DMS79 (cell line): Measurements from ENCODE around the gene MEPCE.
"Not testable (repeated sequence)": the region's sequence is repeated elsewhere in the genome, so short reads cannot be mapped to it uniquely, and the experiment has no call there.

Experiments used
- DNase-seq: peaks from one replicate; lab custom pipeline; 2025; lab: John Stamatoyannopoulos, UW

The MEPCE gene

DNA sequence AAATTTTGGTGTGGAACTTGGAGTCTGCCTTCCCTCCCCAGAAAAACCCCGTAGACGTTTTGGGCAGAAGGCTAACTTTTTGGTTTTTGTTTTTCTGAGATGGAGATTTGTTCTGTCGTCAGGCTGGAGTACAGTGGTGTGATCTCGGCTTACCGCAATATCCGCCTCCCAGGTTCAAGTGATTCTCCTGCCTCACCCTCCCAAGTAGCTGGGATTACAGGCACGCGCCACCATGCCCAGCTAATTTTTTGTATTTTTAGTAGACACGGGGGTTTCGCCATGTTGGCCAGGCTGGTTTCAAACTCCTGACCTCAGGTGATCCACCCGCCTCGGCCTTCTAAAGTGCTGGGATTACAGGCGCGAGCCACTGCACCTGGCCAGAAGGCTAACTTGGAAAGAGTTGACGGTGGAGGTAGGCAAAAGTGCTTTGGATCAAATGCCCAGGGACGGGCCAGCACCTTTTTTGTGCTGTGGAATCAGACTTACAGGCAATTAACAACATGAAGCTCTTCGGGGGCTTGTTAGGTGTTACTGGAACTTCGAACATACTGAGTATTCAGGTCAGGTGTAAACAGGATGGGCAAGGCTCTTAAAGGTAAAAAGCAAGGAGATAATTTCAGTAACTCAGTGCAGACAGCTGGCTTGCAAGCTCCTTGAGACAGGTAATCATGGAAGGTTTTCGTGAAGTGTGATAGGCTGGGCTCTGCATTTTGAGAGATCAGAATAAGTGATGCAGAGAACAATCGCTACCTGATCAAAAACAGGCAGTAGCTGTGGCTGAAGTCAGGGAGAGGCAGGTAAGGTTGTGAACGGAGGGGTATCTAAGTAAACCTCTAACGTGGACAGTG is 4.9 kb downstream of the MEPCE start:
- no peak for DNase-seq

DNA sequence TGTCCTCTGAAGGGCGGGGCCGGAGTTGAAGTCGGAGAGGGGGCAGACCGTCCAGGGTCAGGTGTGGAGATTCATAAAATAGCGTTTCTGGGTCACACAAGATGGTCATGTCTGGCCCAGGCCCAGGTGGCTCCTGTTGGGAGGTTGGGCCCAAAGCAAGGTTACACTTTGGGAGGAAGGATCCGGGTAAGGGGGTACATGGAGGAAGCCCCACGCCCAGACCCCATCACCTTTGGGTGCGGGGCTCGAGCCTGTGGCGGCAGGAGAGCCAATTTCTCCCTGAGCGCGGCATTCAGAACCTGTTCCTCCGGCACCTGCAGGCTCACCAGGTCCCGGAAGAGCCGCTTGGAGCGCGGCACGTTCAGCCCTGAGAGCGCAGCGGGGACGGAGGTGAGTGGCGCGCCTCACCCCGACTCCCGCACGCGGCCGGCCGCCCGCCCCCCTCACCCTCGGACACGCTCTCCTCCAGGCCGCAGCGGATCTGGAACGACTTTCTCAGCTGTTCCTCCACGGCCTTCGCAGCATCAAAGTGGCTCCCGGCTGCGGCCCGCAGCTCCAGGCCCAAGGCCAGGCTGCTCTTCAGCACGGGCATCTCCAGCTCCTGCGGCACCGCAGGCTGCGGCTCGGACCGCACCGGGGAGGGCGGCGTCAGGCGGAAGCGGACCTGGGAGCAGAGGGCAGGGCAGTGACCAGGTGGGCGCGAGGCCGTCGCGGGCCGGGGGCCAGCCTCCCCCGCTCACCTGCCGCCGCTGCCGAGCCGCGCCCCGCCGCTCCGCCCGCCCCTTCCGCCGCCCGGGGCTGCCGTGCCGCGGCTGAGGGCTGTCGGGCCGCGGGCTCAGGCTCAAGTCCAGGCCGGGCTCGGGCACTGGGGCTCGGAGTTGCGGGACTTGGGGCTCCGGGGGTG is 6.0 kb downstream of the MEPCE start:
- no peak for DNase-seq

DNA sequence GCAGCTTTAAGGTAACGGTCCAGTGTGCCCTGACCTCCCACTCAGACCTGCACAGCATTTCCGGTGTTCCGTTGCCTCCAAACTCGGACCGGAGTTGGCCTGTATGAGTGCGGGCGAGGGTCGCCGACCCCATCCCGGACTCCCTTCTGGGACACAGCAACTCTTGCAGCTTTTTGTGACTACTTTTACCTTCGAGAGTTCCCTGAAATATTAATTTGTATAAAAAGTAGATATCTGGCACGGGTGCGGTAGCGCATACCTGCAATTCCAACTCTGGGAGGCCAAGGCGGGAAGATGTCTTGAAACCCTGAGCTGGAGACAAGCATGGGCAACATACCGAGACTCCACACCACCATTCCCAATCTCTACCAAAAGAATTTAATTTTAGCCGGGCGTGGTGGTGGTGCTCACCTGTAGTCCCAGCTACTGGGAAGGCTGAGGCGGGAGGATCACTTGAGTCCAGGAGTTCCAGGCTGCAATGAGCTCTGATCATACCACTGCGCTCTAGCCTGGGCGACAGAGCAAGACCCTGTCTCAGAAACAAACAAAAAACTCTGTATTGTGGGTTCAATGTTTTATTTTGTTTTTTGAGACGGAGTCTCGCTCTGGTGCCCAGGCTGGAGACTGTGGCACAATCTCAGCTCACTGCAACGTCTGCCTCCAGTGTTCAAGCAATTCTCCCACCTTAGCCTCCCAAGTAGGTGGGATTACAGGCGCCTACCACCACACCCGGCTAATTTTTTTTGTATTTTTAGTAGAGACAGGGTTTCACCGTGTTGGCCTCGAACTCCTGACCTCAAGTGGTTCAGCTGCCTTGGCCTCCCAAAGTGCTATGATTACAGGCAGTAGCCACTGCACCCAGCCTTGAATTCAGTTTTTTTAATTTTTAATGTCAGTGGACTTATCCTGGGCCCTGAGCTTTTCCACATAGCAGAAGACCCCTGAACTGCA is 7.8 kb downstream of the MEPCE start:
- no peak for DNase-seq

DNA sequence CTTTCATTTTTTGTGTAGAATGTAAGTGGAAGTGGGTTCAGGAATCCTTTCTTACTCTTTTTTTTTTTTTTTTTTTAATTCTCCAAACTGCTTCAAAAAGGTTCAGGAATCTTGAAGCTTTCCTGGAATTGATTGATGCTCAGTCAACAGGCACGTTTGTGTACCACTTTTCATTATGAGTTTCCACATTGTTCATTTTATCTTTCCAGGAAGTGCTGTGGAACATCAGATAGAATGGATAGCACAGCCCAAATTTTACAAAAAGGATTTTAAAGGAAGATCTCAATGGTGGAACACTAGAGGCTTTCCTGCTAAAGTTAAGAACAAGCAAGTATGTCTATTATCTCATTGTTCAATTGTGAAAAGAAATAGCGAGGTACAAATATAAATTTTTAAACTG is 8.5 kb downstream of the MEPCE start:
- no peak for DNase-seq

DNA sequence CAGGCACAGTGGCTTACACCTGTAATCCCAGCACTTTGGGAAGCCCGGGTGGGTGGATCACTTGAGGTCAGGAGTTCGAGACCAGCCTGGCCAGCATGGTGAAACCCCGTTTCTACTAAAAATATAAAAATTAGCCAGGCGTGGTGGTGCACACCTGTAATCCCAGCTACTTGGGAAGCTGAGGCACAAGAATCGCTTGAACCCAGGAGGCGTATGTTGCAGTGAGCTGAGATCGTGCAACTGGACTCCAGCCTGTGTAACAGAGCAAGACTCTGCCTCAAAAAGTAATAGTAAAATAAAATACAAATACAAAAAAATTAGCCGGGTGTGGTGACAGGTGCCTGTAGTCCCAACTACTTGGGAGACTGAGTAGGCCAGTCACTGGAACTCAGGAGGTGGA is 9.1 kb downstream of the MEPCE start:
- not testable (repeated sequence) for DNase-seq

DNA sequence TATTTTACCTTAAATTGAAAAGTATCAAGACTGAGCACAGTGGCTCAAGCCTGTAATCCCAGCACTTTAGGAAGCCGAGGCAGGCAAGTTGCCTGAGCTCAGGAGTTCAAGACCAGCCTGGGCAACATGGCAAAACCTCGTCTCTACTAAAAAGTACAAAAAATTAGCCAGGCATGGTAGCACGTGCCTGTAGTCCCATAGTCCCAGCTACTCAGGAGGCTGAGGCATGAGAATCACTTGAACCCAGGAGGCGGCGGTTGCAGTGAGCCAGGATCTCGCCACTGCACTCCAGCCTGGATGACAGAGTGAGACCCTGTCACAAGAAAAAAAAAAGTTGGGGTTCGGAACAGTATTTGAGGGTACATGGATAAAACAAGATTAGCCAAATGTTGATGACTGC is 9.6 kb downstream of the MEPCE start:
- DNase-seq = not testable (repeated sequence)

DNA sequence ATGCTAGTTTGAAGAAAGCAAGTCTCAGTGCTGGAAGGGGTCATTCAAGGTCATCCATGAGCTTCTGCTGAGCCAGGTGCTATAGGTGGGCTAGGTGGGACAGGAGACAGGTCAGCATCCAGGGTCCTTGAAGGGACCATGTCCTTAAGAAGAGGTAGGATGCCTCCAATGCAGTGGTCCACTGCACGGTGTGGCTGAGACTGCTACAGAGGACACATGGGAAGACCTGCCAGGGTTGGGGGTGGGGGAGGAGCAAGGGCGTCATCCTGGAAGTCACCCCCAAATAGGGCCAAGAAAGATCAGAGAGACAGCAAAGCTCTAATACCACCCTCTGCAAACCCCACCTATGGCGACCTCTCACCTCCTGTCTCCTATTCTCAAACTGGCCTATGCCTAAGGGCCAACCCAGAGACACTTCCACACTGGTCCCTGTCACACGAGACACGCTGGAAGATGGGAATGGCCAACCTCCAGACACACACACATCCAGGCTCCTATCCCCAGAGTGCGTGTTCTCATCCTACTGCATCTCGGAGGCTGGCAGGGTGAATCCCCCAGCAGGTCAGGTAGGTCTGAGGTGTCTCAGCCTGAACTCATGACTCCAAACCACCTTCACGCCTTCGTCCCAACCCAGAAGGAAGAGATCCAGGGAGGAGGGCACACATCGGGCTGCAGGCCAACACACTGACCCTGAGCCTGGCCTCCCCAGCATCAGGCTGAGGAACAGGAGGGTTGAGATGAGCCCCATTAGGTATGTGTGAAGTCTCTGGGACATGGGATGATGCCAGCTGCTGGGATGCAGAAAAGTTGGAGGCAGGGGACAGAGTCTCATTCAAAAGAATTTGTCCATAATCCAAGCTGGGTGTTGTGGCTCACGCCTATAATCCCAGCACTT is 12.3 kb downstream of the MEPCE start:
- no peak for DNase-seq

DNA sequence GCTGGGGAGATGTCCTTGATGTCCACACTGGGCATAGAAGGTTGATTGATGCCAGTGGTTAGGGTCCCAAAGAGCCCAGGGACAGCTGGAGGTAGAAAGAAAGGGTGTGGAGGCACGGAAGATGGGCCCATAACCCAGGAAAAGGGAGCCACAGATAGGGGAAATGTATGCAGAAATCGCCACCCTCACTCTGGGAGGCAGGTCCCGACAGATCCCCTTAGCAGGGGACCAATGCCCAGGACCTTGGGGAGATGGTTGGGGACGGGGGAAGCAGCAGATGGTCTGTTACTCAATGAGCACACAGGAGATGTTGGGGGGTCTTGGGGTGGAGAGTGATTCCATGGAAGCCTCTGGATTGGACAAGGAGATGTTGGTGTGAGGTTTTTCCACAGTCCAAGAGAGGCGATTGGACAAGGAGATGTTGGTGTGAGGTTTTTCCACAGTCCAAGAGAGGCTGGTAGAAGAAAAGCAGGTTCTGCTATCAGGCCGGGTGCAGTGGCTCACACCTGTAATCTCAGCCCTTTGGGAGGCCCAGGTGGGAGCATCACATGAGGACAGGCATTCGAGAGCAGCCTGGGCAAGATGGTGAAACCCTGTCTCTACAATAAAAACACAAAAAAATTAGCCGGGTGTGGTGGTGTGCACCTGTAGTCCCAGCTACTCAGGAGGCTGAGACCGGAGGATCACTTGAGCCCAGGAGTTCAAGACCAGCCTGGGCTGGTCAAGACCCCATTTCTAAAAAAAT is 13.6 kb downstream of the MEPCE start:
- DNase-seq = no peak

DNA sequence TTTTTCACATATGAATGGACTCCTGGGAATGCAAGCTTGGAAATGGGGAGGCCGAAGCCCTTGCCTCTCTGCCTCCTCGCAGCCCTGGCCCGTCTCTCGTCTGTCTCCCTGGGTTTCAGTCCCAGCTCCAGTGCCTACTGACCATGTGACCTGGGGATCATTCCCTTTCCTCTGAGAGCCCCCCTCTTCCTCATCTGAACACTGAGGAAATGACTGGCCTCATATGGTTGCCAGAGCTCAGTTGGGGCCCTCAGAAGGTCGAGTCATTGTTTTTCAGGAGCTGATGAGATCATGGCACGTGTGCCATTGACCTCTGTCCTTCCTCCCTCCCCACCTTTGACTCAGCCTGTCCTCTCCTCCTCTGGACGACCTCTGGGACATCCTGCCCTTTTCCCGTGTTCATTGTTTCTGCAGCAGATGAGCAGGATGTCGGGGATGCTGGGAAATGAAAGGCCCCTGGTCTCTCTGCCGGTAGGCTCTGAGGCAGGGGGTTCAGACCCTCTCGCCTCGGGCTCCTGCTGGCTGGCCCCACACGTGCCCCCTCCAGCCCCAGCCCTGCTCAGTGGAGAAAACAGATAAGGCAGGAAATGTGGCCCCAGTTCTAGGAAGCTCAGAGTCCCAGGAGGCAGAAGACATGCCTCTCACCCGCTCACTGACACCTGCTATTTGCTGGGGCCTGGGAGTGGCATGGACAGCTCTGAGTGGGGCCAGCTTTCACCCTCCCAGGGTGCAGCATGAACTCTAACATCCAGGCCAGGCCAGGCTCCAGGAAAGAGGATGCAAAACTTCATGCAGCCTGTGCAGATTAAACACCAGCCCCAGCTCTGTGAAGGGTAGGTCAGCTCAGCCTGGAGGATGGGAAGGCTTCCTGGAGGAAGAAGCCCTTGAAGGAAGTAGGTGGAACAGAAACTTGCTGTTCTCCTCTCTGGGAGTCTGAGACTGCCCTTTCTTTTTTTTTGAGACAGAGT is 15.0 kb downstream of the MEPCE start:
- no peak for DNase-seq

DNA sequence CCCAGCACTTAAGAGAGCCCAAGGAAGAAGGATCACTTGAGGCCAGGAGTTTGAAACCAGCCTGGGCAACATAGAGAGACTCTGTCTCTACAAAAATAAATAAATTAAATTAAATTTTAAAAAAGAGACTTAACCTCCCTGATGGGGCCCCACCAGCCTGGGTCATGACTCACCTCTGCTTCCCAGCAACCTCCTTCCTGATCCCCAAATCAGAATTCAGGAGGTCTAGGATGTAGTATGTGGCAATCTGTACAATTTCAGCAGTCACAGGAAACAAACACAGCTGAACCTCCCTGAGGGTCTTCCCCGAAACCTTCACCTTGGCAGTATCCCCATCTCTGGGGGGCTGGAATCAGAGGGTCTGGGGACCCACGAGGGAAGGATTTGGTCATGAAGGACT is 16.4 kb downstream of the MEPCE start:
- no peak for DNase-seq

DNA sequence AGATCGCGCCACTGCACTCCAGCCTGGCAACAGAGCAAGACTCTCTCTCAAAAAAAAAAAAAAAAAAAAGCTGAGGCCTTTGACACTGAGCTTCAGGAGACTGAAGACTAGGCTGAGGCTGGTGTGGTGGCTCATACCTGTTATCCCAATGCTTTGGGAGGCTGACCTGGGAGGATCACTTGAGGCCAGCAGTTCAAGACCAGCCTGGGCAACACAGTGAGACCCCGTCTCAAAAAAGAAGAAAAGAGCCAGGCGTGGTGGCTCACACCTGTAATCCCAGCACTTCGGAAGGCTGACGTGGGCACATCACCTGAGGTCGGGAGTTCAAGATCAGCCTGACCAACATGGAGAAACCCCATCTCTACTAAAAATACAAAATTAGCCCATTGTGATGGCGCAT is 17.7 kb downstream of the MEPCE start:
- DNase-seq = not testable (repeated sequence)

DNA sequence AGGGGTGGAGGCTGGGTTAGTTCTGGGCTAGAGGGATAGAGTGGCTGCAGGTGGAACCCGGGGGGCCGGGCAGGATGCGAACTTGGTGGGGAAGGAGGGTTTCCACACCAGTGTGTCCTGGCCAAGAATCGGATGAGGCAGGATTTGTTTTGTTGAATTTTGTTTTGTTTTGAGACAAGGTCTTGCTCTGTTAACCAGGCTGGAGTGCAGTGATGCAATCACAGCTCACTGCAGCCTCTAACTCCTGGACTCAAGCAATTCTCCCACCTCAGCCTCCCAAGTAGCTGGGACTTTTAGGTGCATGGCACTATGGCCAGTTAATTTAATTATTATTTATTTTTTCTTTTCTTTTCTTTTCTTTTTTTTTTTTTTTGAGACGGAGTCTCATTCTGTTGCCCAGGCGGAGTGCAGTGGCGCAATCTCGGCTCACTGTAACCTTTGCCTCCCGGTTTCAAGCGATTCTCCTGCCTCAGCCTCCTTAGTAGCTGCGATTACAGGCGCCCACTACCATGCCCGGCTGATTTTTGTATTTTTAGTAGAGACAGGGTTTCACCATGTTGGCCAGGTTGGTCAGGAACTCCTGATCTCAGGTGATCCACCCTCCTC is 19.7 kb downstream of the MEPCE start:
- DNase-seq = no peak

DNA sequence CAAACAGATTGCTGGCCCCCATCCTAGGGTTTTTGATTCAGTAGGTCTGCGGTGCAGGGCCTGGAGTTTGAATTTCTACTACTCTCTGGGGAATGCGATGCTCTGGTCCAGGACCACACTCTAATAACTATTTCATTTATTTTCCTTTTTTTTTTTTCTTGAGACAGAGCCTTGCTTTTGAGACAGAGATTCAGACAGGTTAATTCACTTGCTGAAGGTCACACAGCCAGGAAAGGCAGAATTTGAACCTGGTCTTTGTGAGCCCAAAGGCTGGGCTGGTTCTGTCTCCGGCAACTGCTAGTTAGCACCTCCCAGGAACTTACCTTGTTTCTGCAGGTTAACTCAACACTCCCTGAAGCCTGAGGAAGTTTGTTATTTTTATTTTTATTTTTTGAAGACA is 22.9 kb downstream of the MEPCE start:
- DNase-seq = no peak

DNA sequence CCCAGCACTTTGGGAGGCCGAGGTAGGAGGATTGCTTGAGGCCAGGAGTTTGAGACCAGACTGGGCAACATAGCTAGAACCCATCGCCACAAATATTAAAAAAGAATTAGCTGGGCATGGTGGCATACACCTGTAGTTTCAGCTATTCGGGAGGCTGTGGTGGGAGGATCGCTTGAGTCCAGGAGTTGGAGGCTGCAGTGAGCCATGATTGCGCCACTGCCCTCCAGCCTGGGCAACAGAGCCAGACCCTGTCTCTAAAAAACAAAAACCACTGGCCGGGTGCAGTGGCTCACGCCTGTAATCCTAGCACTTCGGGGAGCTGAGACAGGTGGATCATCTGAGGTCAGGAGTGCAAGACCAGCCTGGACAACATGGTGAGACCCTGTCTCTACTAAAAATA is 24.2 kb downstream of the MEPCE start:
- DNase-seq = not testable (repeated sequence)

DNA sequence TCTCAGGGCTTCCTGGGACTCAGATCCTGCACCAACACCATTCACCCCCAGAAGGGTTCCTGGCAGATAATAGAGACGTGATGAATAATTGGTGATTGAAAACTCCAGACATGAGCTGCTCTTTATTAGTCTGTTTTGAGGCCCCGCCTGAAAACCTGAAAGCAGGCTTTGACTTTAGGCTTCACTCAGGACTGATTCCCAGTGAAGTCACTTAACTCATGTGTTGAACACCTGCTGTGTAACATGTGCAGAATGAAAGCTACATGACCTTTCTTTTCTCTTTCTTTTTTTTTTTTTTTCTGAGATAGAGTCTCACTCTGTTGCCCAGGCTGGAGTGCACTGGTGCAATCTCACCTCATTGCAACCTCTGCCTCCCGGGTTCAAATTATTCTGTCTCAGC is 25.6 kb downstream of the MEPCE start:
- no peak for DNase-seq

DNA sequence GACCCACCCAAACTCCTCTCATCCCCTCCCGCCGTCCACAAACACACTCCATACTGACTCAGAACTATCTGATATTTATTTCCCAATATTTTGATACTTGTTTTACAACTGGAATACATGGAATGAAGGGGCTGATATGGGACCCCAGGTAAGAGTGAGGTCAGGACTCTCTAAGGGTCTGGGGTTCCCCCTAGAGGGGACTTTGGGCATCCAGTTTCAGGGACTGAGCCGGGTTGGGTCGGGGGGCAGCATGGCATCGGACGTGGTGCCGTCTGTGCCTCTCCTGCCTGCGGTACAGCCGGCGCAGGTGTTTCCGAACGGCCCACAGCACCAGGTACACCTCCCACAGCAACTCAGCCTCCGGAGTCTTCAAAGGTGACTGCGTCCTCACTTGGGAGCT is 26.9 kb downstream of the MEPCE start:
- no peak for DNase-seq

DNA sequence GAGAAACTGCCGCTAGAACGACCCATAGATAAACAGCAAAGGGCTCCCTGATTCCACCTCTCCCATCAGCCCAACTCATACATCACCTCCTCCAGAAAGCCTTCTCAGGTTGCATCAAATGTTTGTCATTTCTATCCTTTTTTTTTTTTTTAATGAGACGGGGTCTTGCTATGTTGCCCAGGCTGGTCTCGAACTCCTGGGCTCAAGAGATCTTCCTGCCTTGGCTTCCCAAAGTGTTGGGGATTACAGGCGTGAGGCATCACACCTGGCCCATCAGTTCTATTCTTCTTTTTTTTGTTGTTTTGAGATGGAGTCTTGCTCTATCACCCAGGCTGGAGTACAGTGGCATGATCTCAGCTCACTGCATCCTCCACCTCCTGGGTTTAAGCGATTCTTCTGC is 27.4 kb downstream of the MEPCE start:
- no peak for DNase-seq

DNA sequence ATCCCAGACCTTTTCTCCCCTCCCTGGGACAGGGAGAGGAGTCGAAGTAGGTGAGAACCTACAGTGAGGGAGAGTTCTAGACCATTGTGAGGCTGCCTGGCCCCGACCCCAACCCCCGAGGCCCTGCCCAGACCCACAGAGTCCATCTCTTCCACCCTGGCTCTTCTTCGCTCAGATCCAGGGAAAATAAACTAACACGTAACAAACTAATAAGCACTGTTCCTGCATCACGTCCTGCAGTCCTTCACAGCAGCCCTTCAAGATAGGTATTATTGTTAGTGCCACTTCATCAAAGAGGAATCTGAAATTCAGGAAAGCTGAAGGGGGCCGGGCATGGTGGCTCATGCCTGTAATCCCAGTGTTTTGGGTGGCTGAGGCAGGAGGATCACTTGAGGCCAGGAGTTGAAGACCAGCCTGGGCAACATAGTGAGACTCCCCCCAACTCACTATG is 34.6 kb downstream of the MEPCE start, which contains the start of gene SPACDR:
Gene SPACDR (minus strand): TSS at position 51 of the 451 bp plus-strand sequence. CDS start 235 bp downstream, outside the sequence.
- no peak for DNase-seq
